Tibial nerve (tissue), 4 donors: Measurements from ENCODE around the gene APOBEC2.

Experiments used
- CTCF ChIP-seq, 5 experiments: fragments of 200-600 bp in 3 of 5; fragments of 450-650 bp in 2 of 5; sonication (generic) in 3 of 5; IDR thresholded peaks; one replicate each; pipeline ENCODE4 v1.5.1; 2016 to 2019; ENCODE audit warnings: antibody characterized with exemption in 5 of 5, mild to moderate bottlenecking in 3 of 5, moderate library complexity in 2 of 5
- EP300 ChIP-seq, 2 donors: sonication (generic); formaldehyde crosslinking; IDR thresholded peaks; one replicate each; pipeline ENCODE4 v1.6.1; 2017; ENCODE audit warnings: antibody characterized with exemption in 2 of 2, mild to moderate bottlenecking in 1 of 2
- POLR2A ChIP-seq, 2 donors: fragments of 450-650 bp; IDR thresholded peaks; one replicate each; pipeline ENCODE4 v1.6.1; 2017; ENCODE audit warnings: antibody characterized with exemption in 2 of 2, mild to moderate bottlenecking in 2 of 2, moderate library complexity in 2 of 2

GRCh38 chr6:41097467-41098090 lies 44.6 kb downstream of the APOBEC2 start:
- TF ChIP-seq CTCF (IDR thresholded peaks at IDR 0.05) (no peak), POLR2A (IDR thresholded peaks at IDR 0.05) (no peak), EP300 (IDR thresholded peaks at IDR 0.05) (no peak)
